T-cell (primary cell): ENCODE measurements around the gene UBE2E2. TPM values are rescaled to one million over a fixed set of nuclear protein-coding genes. Genes with fewer than 3 reads are reported as not detected.

Experiments used
- ATAC-seq, 4 experiments: fragments of 200-7000 bp in 3 of 4; fragments of 150-1000 bp in 1 of 4; cut with Tn5 transposase; replicated peaks in 1 of 4; 1 replicate in 3 of 4; 2 replicates in 1 of 4; pipeline ENCODE4 v1.10.0; 2021; ENCODE audit warnings: moderate library complexity in 3 of 4, mild to moderate bottlenecking in 2 of 4, moderate number of reproducible peaks in 1 of 4
- CTCF ChIA-PET, 2 donors: fragments of 300-600 bp; sonication (Branson Sonifier 250); formaldehyde crosslinking; loops; one replicate each; lab custom pipeline; 2022; ENCODE audit warnings: antibody characterized with exemption in 2 of 2; lab: Charles Lee
- POLR2A ChIA-PET, 2 donors: fragments of 300-600 bp; sonication (Branson Sonifier 250); formaldehyde crosslinking; loops; one replicate each; lab custom pipeline; 2022; ENCODE audit warnings: antibody characterized with exemption in 2 of 2; lab: Charles Lee
- DNase-seq, 35 experiments: peaks; one replicate each; pipeline versions ENCODE4 v3.0.0 to v3.0.0-alpha.2; 2013 to 2023
- H3K27ac ChIP-seq: one replicate; pipeline ENCODE4 v1.5.1; 2013; ENCODE audit warnings: low read length
- H3K27me3 ChIP-seq, 2 experiments: replicated peaks in 1 of 2; 1 replicate in 1 of 2; 2 replicates in 1 of 2; pipeline versions ENCODE4 v1.6.1 to v1.7.0; 2013; ENCODE audit warnings: low read length in 1 of 2, mixed read lengths in 1 of 2; ENCODE audit not compliant: control insufficient read depth in 2 of 2, insufficient read depth in 2 of 2; ENCODE audit errors: extremely low read depth in 1 of 2
- H3K36me3 ChIP-seq, 2 donors: 1 replicate in 1 of 2; 2 replicates in 1 of 2; pipeline versions ENCODE4 v1.6.1 to v1.7.0; 2013; ENCODE audit warnings: low read length in 1 of 2; ENCODE audit not compliant: control insufficient read depth in 2 of 2, insufficient read depth in 1 of 2; ENCODE audit errors: extremely low read depth in 1 of 2
- H3K4me1 ChIP-seq, 2 experiments: 1 replicate in 1 of 2; 2 replicates in 1 of 2; pipeline versions ENCODE4 v1.6.1 to v1.7.0; 2013; ENCODE audit warnings: low read length in 2 of 2, mixed read lengths in 1 of 2; ENCODE audit not compliant: insufficient read depth in 2 of 2, control insufficient read depth in 1 of 2; ENCODE audit errors: extremely low read depth in 1 of 2
- H3K4me3 ChIP-seq, 2 donors: 1 replicate in 1 of 2; 2 replicates in 1 of 2; pipeline versions ENCODE4 v1.5.1 to v1.7.0; 2013; ENCODE audit warnings: mild to moderate bottlenecking in 2 of 2, low read length in 1 of 2, moderate library complexity in 1 of 2; ENCODE audit not compliant: control insufficient read depth in 1 of 2; ENCODE audit errors: extremely low read depth in 1 of 2
- H3K9me3 ChIP-seq: 2 replicates; pipeline ENCODE4 v1.7.0; 2013
- H3K27ac Mint-ChIP-seq, 2 donors: one replicate each; pipeline ENCODE4 v1.8.0; 2020 to 2021; ENCODE audit warnings: mild to moderate bottlenecking in 2 of 2, mixed read lengths in 2 of 2
- H3K27me3 Mint-ChIP-seq, 2 donors: one replicate each; pipeline ENCODE4 v1.8.0; 2021 to 2022; ENCODE audit warnings: mixed read lengths in 2 of 2
- H3K36me3 Mint-ChIP-seq: one replicate; pipeline ENCODE4 v1.8.0; 2021; ENCODE audit warnings: mixed read lengths
- H3K4me1 Mint-ChIP-seq, 3 donors: one replicate each; pipeline ENCODE4 v1.8.0; 2020 to 2022; ENCODE audit warnings: mixed read lengths in 3 of 3, mild to moderate bottlenecking in 1 of 3
- H3K4me3 Mint-ChIP-seq, 3 donors: one replicate each; pipeline ENCODE4 v1.8.0; 2020 to 2022; ENCODE audit warnings: mild to moderate bottlenecking in 3 of 3, mixed read lengths in 3 of 3, moderate library complexity in 3 of 3
- H3K9me3 Mint-ChIP-seq, 3 donors: one replicate each; pipeline ENCODE4 v1.8.0; 2020 to 2022; ENCODE audit warnings: mixed read lengths in 3 of 3
- WGBS: methylation state at CpG from one replicate; pipeline ENCODE4 v1.1.5; 2013; ENCODE audit warnings: missing lambda C conversion rate; ENCODE audit not compliant: insufficient coverage; 5-methylcytosine and 5-hydroxymethylcytosine counted together
- total RNA-seq, 35 experiments: library from RNA in 6 of 35; stranded (reverse) in 6 of 35; fragments of 120-200 nt in 1 of 35; gene quantifications; one replicate each; pipeline versions ENCODE4 v1.2.1 to v1.2.4 and lab custom pipeline; 2013 to 2026

UBE2E2 gene
- total RNA-seq, 5 donors from 2014 or later (not counting 1 experiment from before 2014, with no cell fraction given), result 7.2 to 17.6 (median 7.5) TPM

DNA sequence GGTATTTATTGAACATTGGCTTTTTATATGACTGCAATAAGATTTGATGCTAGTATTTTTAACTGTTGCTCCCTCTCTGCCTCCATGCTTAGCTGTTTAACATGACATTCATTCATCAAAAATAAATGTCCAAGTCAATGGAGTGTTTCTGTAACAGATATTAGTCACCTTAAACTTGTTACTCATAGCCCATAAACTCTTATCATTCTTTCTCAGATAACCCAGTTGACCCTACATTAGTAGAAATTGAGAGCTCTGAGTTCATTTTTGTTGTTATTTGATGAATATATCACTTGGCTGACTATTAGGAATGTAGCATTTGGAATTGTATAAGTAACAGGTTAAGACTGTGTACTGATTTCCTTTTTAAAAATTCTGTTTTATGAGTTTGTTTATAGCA lies 201.1 kb downstream of the UBE2E2 start:
- Mint-ChIP-seq H3K4me1 (peaks cover 11 to 17% (median 14%) of the 10 kb centered on the region in 3 donors), H3K36me3 (no peaks in the 10 kb centered on the region), H3K9me3 (no peaks in the 10 kb centered on the region), H3K27me3 (peaks cover 0 to 6% of the 10 kb centered on the region in 2 donors), H3K4me3 (no peak overlapping the region), H3K27ac (no peak overlapping the region)
- Histone ChIP-seq H3K27ac (no peak overlapping the region), H3K4me3 (no peak overlapping the region), H3K36me3 (no peaks in the 10 kb centered on the region), H3K4me1 (no peaks in the 10 kb centered on the region), H3K9me3 (no peaks in the 10 kb centered on the region), H3K27me3 (no peaks in the 10 kb centered on the region)
- ATAC-seq (no peak), DNase-seq (no peak)
- ChIA-PET CTCF (no interaction called here), POLR2A (no interaction called here)

DNA sequence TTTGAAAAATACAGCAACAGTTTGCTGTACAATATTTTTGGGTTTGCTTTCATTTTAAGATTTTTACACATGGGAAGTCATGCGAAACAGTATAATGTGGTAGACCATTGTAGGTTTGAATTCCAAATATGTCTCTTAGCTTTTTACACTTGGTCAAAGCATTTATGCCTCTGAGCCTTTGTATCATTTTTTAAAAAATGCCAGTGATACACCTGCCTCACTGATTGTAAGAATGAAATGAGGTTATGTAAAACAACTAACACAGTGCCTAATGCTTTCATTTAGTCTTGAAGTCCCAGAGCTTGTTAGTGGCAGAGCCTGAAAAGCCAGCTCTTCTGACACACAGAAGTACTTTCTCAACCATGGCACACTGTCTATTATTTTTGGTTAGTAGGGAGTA lies 202.0 kb downstream of the UBE2E2 start:
- DNase-seq (no peak), ATAC-seq (no peak)
- Histone ChIP-seq H3K36me3 (no peaks in the 10 kb centered on the region), H3K9me3 (no peaks in the 10 kb centered on the region), H3K27me3 (no peaks in the 10 kb centered on the region), H3K4me3 (no peak overlapping the region), H3K4me1 (no peaks in the 10 kb centered on the region), H3K27ac (no peak overlapping the region)
- Mint-ChIP-seq H3K4me1 (peaks cover 11 to 17% (median 14%) of the 10 kb centered on the region in 3 donors), H3K27ac (no peak overlapping the region), H3K36me3 (no peaks in the 10 kb centered on the region), H3K9me3 (no peaks in the 10 kb centered on the region), H3K4me3 (no peak overlapping the region), H3K27me3 (peaks cover 0 to 4% of the 10 kb centered on the region in 2 donors)
- ChIA-PET CTCF (no interaction called here), POLR2A (interaction anchor here in 1 of 2 donors (0.5 kb wide), 1 partner anchor 36 kb away, joined by 5 read pairs; no protein-coding TSS in a partner anchor)
- WGBS, result no CpG with 5 or more reads among the region's 1 CpG

GRCh38 chr3:23406601-23407000 lies 203.5 kb downstream of the UBE2E2 start:
- H3K9me3 Mint-ChIP-seq, result no peaks in the 10 kb centered on the region
- H3K9me3 ChIP-seq, result no peaks in the 10 kb centered on the region
- no peak overlapping the region for H3K27ac ChIP-seq
- H3K27me3 Mint-ChIP-seq, result no peaks in the 10 kb centered on the region
- POLR2A ChIA-PET, result no interaction called here
- no CpG with 5 or more reads among the region's 1 CpG for WGBS
- H3K4me1 ChIP-seq, result no peaks in the 10 kb centered on the region
- H3K4me3 Mint-ChIP-seq, result no peak overlapping the region
- no peaks in the 10 kb centered on the region for H3K36me3 ChIP-seq
- ATAC-seq (no peak), DNase-seq (no peak)
- H3K36me3 Mint-ChIP-seq, result no peaks in the 10 kb centered on the region
- CTCF ChIA-PET, result no interaction called here
- H3K27ac Mint-ChIP-seq, result no peak overlapping the region
- H3K4me3 ChIP-seq, result no peak overlapping the region
- H3K27me3 ChIP-seq, result no peaks in the 10 kb centered on the region
- H3K4me1 Mint-ChIP-seq, result peaks cover 9 to 14% (median 11%) of the 10 kb centered on the region in 3 donors

DNA sequence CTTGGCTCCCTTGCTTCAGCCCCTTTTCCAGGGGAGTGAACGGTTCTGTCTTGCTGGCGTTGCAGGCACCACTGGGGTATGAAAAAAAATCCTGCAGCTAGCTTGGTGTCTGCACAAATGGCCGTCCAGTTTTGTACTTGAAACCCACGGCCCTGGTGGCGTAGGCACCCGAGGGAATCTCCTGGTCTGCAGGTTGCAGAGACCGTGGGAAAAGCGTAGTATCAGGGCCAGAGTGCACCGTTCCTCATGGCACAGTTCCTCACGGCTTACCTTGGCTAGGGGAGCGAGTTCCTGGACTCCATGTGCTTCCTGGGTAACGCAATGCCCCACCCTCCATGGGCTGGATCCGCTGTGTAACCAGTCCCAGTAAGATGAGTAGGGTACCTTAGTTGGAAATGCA lies 214.9 kb downstream of the UBE2E2 start:
- Histone ChIP-seq H3K27me3 (no peaks in the 10 kb centered on the region), H3K4me1 (no peaks in the 10 kb centered on the region), H3K4me3 (no peak overlapping the region), H3K27ac (no peak overlapping the region), H3K9me3 (no peaks in the 10 kb centered on the region), H3K36me3 (no peaks in the 10 kb centered on the region)
- WGBS, result 83% methylated on average over 10 of the region's 13 CpGs
- H3K27me3 Mint-ChIP-seq, result no peaks in the 10 kb centered on the region
- DNase-seq, result no peak
- H3K9me3 Mint-ChIP-seq, result peaks cover 0 to 4% (median 3%) of the 10 kb centered on the region in 3 donors
- no peak for ATAC-seq
- H3K36me3 Mint-ChIP-seq, result no peaks in the 10 kb centered on the region
- H3K4me1 Mint-ChIP-seq, result no peaks in the 10 kb centered on the region
- ChIA-PET CTCF (no interaction called here), POLR2A (no interaction called here)
- no peak overlapping the region for H3K4me3 Mint-ChIP-seq
- H3K27ac Mint-ChIP-seq, result no peak overlapping the region

GRCh38 chr3:23421811-23422516 lies 218.8 kb downstream of the UBE2E2 start:
- peaks cover 0 to 2% of the 10 kb centered on the region in 2 donors for H3K27me3 Mint-ChIP-seq
- CTCF ChIA-PET, result no interaction called here
- no peaks in the 10 kb centered on the region for H3K9me3 Mint-ChIP-seq
- no peaks in the 10 kb centered on the region for H3K9me3 ChIP-seq
- H3K36me3 Mint-ChIP-seq, result no peaks in the 10 kb centered on the region
- H3K4me1 Mint-ChIP-seq, result no peaks in the 10 kb centered on the region
- DNase-seq (no peak), ATAC-seq (no peak)
- H3K36me3 ChIP-seq, result no peaks in the 10 kb centered on the region
- no peak overlapping the region for H3K4me3 ChIP-seq
- H3K4me3 Mint-ChIP-seq, result no peak overlapping the region
- H3K27ac Mint-ChIP-seq, result no peak overlapping the region
- no peaks in the 10 kb centered on the region for H3K27me3 ChIP-seq
- no CpG with 5 or more reads among the region's 3 CpGs for WGBS
- POLR2A ChIA-PET, result interaction anchor here (0.5 kb wide), 2 partner anchors 24 to 846 kb away, joined by 4 read pairs; no protein-coding TSS in a partner anchor
- no peak overlapping the region for H3K27ac ChIP-seq
- no peaks in the 10 kb centered on the region for H3K4me1 ChIP-seq

- no peak overlapping the region for H3K4me3 ChIP-seq
- POLR2A ChIA-PET, result interaction anchor here in 1 of 2 donors (0.5 kb wide), 1 partner anchor 24 kb away, joined by 4 read pairs; no protein-coding TSS in a partner anchor
- H3K27ac ChIP-seq, result no peak overlapping the region
- no peak for DNase-seq
- Mint-ChIP-seq H3K27me3 (peaks cover 0 to 2% of the 10 kb centered on the region in 2 donors), H3K9me3 (no peaks in the 10 kb centered on the region), H3K4me1 (no peaks in the 10 kb centered on the region), H3K36me3 (no peaks in the 10 kb centered on the region), H3K27ac (no peak overlapping the region), H3K4me3 (no peak overlapping the region)
- no peaks in the 10 kb centered on the region for H3K9me3 ChIP-seq
- no peak for ATAC-seq
- no peaks in the 10 kb centered on the region for H3K36me3 ChIP-seq
- no peaks in the 10 kb centered on the region for H3K27me3 ChIP-seq
- no peaks in the 10 kb centered on the region for H3K4me1 ChIP-seq
- CTCF ChIA-PET, result no interaction called here
These were observed 219.4 kb downstream of the UBE2E2 start for GRCh38 chr3:23422517-23422851.
